ENCODE measurements around the gene CDK5. TPM values are rescaled to one million over a fixed set of nuclear protein-coding genes. Genes with fewer than 3 reads are reported as not detected.

Gene CDK5
- total and polyA plus RNA-seq, 9 of the 15 experiments (the other 6 are each of a cell fraction or from before 2014, with no cell fraction given), result 3.2 to 38.0 (median 27.5) TPM

DNA sequence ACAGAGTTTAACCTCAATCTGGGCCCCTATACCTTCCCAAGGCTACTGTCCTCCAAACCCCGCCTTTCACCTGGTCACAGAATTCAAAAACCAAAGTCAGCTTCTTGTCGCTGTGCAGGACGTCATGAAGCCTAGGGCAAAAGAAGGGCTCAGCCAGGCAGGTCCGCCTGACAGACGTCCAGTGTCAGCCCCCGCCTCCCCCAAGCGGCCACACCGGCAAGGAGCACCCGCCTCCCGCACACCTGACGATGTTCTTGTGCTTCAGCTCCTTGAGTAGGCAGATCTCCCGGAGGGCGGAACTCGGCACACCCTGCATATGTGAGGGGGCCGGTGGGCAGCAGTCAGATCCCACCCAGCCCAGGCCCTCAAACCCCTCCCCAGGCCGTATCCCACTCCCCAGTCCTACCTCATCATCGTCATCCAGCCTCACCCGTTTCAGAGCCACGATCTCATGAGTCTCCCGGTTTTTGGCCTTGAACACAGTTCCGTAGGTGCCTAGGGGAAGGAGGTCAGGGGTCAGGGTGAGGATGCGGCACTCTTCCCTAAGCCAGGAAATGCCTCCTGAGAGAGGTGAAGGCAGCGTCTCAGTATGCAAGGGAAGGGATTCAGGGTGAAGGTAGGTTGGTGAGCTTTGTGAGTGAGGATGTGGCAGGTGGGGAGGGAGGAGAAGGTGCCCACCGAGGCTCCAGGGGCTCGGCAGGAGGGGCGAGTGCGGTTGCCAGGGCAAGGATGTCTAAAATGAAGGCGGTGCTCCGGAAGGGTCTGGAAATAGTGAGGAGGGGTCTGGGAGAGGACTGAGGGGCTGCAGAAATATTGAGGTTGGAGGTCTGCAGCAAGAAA, 811 bp downstream of the CDK5 start (continued):
- TF ChIP-seq, protein P1, sequence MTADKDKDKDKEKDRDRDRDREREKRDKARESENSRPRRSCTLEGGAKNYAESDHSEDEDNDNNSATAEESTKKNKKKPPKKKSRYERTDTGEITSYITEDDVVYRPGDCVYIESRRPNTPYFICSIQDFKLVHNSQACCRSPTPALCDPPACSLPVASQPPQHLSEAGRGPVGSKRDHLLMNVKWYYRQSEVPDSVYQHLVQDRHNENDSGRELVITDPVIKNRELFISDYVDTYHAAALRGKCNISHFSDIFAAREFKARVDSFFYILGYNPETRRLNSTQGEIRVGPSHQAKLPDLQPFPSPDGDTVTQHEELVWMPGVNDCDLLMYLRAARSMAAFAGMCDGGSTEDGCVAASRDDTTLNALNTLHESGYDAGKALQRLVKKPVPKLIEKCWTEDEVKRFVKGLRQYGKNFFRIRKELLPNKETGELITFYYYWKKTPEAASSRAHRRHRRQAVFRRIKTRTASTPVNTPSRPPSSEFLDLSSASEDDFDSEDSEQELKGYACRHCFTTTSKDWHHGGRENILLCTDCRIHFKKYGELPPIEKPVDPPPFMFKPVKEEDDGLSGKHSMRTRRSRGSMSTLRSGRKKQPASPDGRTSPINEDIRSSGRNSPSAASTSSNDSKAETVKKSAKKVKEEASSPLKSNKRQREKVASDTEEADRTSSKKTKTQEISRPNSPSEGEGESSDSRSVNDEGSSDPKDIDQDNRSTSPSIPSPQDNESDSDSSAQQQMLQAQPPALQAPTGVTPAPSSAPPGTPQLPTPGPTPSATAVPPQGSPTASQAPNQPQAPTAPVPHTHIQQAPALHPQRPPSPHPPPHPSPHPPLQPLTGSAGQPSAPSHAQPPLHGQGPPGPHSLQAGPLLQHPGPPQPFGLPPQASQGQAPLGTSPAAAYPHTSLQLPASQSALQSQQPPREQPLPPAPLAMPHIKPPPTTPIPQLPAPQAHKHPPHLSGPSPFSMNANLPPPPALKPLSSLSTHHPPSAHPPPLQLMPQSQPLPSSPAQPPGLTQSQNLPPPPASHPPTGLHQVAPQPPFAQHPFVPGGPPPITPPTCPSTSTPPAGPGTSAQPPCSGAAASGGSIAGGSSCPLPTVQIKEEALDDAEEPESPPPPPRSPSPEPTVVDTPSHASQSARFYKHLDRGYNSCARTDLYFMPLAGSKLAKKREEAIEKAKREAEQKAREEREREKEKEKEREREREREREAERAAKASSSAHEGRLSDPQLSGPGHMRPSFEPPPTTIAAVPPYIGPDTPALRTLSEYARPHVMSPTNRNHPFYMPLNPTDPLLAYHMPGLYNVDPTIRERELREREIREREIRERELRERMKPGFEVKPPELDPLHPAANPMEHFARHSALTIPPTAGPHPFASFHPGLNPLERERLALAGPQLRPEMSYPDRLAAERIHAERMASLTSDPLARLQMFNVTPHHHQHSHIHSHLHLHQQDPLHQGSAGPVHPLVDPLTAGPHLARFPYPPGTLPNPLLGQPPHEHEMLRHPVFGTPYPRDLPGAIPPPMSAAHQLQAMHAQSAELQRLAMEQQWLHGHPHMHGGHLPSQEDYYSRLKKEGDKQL (CRISPR knock-in tag; IDR thresholded peaks at IDR 0.05; ENCODE audit: borderline replicate concordance), result no peak
- TF ChIP-seq TCF3 (CRISPR knock-in tag; IDR thresholded peaks at IDR 0.05) (no peak), CCAR2 (IDR thresholded peaks at IDR 0.05; ENCODE audit: low read depth, low read length) (0 out of 2 replicates have a peak, but pooled peaks have one; percentile 33), ZNF232 (CRISPR knock-in tag; IDR thresholded peaks at IDR 0.05) (peak; percentile 71), RHOXF2B (CRISPR knock-in tag; conservative IDR thresholded peaks at IDR 0.05) (no peak), ARID2 (IDR thresholded peaks at IDR 0.05) (no peak), EP400 (IDR thresholded peaks at IDR 0.05) (no peak), MED1 (CRISPR knock-in tag; IDR thresholded peaks at IDR 0.05; ENCODE audit: borderline replicate concordance) (0 out of 2 replicates have a peak, but pooled peaks have one; percentile 43), CHD1 (IDR thresholded peaks at IDR 0.05; ENCODE audit: low read length) (peak; percentile 7), STAT5B (CRISPR knock-in tag; IDR thresholded peaks at IDR 0.05) (no peak), MIER1 (IDR thresholded peaks at IDR 0.05; ENCODE audit: low read depth) (0 out of 2 replicates have a peak, but pooled peaks have one; percentile 58), EGR1 (conservative IDR thresholded peaks at IDR 0.05) (0 out of 2 replicates have a peak, but pooled peaks have one; percentile 28), SUPT5H (IDR thresholded peaks at IDR 0.05) (0 out of 2 replicates have a peak, but pooled peaks have one; percentile 23), ARNT (IDR thresholded peaks at IDR 0.05) (peak in 1 of 2 experiments; percentile 8; a peak in 1 of 4 replicates)
- TF ChIP-seq, protein P2, sequence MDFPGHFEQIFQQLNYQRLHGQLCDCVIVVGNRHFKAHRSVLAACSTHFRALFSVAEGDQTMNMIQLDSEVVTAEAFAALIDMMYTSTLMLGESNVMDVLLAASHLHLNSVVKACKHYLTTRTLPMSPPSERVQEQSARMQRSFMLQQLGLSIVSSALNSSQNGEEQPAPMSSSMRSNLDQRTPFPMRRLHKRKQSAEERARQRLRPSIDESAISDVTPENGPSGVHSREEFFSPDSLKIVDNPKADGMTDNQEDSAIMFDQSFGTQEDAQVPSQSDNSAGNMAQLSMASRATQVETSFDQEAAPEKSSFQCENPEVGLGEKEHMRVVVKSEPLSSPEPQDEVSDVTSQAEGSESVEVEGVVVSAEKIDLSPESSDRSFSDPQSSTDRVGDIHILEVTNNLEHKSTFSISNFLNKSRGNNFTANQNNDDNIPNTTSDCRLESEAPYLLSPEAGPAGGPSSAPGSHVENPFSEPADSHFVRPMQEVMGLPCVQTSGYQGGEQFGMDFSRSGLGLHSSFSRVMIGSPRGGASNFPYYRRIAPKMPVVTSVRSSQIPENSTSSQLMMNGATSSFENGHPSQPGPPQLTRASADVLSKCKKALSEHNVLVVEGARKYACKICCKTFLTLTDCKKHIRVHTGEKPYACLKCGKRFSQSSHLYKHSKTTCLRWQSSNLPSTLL (IDR thresholded peaks at IDR 0.05), result 0 out of 2 replicates have a peak, but pooled peaks have one; percentile 40
- TF ChIP-seq, protein P3, sequence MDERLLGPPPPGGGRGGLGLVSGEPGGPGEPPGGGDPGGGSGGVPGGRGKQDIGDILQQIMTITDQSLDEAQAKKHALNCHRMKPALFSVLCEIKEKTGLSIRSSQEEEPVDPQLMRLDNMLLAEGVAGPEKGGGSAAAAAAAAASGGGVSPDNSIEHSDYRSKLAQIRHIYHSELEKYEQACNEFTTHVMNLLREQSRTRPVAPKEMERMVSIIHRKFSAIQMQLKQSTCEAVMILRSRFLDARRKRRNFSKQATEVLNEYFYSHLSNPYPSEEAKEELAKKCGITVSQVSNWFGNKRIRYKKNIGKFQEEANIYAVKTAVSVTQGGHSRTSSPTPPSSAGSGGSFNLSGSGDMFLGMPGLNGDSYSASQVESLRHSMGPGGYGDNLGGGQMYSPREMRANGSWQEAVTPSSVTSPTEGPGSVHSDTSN (CRISPR knock-in tag; IDR thresholded peaks at IDR 0.05; ENCODE audit: low read depth), result no peak
- TF ChIP-seq, protein P3 (tag; conservative IDR thresholded peaks at IDR 0.05; ENCODE audit: low read depth), result no peak

Data from K562 (cell line).